ENCODE results near the gene STARD9.

- TF ChIP-seq CTCF (IDR thresholded peaks at IDR 0.05) (no peak), POLR2A (IDR thresholded peaks at IDR 0.05) (no peak)
These were observed 148.9 kb downstream of the STARD9 start for GRCh38 chr15:42724276-42724675.

All from right lobe of liver (tissue), 4 donors.